HG03571 (cell line): ENCODE results near the gene ABI2.
"Not testable (repeated sequence)": the region's sequence is repeated elsewhere in the genome, so short reads cannot be mapped to it uniquely, and the experiment has no call there.

Experiments
- ATAC-seq: cut with Tn5 transposase; IDR thresholded peaks from one replicate; pipeline ENCODE4 v1.9.1; 2021; ENCODE audit not compliant: unreplicated experiment

ABI2 gene

DNA sequence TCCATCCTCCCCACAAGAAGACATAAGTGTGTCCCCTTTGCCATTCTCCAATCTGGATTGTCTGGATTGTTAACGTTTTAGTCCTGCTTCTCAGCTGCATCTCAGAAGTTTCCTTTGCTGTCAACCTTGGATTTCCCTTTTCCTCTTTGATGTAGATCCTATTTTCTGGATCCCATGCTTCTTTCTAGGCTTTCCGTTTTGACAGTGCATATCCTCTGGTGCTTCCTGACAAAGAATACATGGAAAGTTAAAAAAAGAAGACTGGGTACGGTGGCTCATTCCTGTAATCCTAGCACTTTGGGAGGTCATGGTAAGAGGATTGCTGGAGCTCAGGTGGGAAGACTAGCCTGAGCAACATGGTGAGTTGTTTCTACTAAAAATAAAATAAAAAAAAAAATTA, 26.8 kb downstream of the ABI2 start:
- ATAC-seq = no peak

DNA sequence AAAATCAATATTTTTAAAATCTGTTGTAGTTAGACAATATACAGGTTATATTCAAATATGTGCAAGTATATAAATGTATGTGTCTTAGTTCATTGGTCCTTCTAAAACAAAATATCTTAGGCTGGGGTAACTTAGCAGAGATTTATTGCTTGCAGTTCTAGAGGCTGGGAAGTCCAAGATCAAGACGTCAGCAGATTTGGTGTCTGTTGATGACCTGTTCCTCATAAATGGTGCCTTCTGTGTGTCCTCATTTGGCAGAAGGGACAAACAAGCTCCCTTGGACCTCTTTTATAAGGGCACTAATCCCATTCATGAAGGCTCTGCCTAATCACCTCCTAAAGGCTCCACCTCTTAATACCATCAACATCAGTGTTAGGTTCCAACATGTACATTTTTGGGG, 31.3 kb downstream of the ABI2 start:
- ATAC-seq = no peak

DNA sequence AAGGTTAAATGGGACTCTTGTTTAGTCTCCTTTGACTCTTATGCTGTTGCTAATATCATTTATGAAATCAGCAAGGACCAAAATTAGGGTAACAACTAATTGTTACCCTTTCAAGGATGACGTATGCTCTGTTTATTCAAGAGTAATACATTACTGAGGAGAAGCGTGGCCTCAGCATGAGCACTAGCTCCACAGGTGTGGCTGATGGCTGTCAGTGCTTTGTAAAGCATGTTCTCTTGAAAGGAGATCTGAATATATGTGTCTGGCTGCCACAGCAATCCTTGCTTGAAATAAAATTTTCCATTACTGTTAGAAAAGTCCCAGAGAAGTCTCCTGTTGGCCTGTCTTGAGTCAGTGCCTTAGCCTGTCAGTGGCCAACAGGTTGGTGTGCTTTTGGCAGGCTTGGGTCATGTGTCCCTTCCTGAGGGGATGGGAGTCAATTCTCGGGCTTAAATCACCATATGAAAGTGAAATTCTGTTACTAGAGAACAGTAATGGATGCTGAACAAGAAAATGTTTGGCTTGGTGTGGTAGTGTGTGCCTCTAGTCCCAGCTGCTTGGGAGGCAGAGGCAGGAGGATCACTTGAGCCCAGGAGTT, 32.7 kb downstream of the ABI2 start:
- ATAC-seq = peak; percentile 46

DNA sequence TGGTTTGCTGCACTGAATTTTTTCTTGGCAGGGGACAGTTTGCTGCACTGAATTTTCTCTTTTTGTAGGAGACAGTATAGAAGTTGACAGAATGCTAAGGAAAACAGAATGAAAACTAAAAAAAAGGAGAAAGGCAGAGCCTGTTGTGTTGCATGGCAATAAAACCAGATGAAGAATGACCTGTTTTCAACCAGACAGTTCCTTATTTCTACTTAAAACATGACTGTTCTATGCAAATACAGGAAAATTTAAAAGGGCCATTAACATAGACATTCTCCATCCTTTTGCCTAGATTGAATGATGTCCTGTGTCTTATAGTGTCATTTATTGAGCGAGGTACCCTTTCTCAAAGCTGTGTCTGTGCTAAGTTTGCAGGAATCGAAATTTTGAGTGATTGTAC, 33.3 kb downstream of the ABI2 start:
- ATAC-seq = no peak

DNA sequence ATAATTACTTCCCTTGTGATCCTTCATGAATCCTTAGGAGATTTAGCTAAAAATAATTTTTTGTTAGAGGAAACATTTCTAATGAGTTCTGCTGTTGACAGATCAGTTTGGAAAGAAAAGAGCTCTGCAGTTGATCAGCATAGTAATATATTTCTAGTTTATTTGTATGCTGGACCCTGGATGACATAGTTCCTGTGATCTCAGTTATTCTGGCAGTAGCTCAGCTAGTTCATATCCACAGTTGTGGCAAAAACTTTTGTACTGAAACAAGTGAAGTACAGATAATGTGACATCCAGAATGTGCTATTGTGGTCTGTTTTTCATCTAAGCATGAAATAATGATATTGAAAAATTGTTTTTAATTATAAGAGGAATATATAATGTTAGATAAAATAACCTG, 33.7 kb downstream of the ABI2 start:
- ATAC-seq = no peak

DNA sequence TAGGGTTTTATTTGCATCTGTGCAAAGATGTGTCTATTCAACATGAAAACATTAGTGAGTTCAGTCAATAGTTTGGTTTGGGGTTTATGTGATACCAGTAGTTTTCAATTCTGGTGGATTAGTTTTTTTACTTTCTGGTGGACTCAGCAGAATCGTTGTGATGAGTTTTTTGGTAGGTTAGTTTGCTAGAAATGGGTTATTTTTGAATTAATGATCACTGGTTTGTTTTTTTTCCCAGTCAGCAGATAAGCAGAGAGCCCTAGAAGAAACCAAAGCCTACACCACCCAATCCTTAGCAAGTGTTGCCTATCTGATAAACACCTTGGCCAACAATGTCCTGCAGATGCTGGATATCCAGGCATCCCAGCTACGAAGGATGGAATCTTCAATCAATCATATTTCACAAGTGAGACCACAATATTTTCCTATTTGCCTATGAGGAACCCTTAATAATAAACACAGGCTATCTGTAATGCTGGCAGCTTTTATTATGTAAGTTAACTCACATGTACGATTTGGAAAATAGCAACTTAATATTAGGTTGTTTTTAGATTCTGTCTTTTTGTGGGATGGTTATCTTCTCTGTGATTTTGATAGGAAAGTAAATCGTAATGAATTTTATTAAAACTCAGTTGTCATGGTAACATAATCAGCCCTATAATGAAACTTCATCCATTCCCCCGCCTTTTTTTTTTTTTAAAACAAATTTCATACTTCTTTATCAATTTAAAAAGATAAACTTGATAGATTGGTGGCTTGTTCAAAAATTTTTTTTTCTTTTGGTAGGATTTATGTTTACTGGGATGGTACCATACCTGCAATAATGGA, 38.7 kb downstream of the ABI2 start:
- no peak for ATAC-seq

DNA sequence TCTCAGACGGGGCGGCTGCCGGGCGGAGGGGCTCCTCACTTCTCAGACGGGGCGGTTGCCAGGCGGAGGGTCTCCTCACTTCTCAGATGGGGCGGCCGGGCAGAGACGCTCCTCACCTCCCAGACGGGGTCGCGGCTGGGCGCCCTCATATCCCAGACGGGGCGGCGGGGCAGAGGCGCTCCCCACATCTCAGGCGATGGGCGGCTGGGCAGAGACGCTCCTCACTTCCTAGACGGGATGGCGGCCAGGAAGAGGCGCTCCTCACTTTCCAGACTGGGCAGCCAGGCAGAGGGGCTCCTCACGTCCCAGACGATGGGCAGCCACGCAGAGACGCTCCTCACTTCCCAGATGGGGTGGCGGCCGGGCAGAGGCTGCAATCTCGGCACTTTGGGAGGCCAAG, 44.5 kb downstream of the ABI2 start:
- ATAC-seq = not testable (repeated sequence)

DNA sequence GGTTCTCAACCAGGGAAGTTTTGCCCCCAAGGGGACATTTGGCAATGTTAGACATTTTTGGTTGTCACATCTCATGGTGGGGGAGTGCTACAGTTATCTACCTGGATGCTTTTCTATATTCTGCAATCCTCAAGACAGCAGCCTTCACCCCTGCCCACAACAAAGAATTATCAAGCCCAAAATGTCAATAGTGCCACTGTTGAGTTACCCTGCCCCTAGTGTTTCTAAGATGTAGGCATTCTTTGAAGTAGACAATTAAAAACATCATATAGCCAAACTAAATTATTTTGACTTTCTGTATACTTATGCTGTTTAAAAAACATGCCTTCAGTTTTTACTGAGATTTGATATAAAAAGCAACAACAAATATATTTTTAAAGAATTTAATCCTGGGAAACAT, 48.0 kb downstream of the ABI2 start:
- no peak for ATAC-seq

DNA sequence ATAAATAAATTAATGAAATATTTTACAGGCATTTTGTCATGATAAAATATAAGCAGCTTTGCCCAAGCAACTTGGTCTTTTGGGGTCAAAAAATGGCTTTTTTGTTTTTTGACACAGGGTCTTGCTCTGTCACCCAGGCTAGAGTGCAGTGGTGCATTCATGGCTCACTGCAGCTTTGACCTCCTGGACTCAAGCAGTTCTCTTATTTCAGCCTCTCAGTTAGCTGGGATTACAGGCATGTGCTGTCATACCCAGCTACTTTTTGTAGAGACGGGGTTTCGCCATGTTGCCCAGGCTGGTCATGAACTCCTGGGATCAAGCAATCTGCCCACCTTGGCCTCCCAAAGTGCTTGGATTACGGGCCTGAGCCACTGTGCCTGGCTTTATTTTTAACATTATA, 51.0 kb downstream of the ABI2 start:
- no peak for ATAC-seq

DNA sequence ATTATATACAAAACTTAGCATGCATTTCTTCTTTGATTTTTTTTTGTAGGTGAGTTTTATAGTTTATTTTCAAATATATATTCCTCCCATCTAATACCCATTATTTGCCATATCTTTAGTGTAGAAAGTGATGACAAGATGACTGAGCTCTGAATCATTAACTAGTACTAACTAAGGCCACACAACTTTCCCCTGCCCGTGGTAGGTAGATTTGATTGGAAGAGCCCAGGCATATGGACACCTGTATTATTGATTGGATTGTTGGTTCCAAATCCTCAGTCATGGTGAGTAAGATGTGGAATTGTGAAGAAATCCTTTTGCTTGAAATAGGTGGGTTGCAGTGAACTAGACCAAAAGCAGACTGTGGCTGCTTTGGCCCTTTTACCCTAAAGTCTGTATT, 54.8 kb downstream of the ABI2 start:
- ATAC-seq = no peak

DNA sequence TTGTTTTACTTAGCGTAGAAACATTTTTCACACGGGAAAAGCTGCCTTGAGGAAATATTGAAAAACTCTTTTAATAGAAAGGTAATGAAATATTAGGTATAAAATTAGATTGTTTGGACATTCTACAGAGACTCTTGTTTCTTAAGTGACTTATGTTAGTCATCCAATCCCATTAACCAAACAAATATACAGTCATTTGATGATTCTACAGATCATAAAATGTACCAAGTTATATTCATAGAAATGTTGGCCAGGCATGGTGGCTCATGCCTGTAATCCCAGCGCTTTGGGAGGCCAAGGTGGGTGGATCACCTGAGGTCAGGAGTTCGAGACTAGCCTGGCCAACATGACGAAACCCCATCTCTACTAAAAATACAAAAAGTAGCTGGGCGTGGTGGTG, 60.0 kb downstream of the ABI2 start:
- not testable (repeated sequence) for ATAC-seq

DNA sequence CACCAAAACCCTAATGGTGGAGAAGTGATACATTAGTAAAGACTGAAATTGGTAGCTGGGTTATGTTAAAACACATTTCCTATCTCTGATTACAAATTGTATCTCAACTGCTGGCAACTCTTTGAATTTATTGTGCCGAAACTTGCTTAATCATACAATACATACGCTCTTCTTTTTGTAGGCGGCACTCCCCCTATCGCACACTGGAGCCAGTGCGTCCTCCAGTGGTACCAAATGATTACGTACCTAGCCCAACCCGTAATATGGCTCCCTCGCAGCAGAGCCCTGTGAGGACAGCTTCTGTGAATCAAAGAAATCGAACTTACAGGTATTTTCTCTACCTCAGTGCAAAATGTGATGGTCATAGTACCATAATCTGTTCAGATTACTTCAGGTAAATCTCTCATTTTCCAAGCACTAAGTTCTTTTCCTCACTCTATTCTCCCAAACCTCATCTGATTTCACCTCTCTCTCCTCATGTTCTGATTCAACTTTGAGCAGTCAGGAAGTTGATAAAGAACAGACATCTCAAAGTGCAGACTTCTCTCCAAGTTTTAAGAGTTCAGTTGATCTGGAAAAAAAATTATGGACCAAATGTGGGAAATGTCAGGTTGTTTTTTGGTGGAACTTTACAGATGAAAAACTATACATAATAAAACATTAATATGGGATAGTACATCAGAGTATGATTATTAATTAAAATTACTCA, 66.5 kb downstream of the ABI2 start:
- ATAC-seq = no peak

DNA sequence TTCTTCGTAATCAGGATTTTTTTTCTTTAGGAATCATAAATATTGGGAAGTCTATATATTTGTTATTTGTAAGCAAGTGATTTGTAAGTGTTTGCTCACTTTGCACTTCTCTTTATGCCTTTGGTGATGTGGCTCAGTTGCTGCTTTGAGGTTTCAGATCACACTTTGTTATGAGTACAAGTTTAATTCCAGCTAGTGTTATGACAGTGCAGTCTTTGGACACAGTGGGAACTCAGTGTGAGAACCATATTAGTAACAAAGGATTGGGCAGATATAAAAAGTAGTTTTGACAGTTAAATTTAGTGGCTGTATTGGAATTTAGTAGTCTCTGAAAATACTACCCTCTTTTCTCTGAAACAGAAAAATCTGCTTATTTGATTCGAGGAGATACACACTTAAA, 67.7 kb downstream of the ABI2 start:
- ATAC-seq = no peak

DNA sequence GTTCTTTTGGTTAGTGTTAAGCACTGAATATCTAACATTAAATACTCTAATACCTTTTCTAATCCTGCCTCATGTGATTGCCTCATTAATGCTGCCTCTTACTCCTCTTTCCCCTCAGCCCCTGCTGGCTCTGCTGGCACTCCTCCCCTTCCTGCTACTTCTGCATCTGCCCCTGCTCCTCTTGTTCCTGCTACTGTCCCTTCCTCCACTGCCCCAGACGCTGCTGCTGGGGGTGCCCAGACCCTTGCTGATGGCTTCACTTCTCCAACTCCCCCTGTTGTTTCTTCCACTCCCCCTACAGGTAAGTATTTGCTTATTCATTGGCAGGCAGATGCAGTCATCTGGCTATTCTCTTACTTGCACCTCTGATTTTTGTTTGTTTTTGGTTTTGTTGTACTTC, 68.5 kb downstream of the ABI2 start:
- no peak for ATAC-seq

DNA sequence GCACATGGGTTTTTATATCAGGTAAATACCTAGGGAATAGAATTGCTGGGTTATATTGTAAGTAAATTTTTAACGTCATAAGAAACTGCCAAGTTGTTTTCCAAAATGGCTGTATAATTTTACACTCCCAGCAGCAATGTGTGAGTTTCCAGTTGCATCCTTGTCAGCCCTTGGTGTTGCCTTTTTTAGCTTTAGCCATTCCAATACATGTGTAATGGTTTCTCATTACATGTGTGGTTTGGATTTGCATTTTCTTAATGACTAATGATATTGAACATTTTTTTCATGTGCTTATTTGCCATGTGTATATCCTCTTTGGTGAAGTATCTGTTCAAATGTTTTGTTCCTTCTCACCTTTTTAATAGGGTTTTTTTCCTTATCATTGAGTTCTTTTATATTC, 70.8 kb downstream of the ABI2 start:
- ATAC-seq = no peak

DNA sequence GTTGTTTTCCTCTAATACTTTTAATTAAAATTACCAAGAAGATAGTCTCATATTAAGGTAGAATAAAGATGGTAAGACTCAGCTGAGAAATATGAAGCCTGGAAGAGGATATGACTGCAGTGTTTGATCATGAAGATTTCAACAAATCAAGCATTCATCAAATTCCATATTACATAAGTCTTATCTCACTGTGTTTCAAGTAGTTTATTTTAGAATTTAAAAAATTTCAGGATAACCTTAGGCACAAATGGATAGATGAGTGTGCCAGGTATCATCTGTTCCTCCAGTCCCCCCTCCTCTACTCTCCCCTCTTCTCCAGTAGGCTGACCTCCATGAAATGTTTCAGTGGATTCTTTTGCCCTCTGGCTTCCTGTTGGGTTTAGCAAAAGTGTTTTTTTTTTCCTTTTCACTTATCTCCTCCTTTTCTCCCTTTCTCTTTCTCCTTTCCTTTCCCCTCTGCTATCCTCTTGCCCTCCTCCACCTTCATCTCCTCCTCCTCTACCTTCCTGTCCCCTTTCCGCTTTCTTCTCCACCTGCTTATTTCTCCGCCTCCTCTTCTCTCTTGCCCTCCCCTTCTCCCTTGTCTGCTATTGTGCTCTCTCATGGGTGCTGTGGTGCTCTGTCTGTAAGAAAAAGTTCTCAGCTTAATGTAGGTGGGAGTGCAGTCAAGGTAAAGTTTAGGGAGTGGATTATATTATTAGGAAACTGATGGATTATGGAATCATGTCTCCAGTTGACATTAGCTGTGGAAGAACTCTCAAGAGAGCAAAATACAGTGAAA, 72.8 kb downstream of the ABI2 start:
- no peak for ATAC-seq

DNA sequence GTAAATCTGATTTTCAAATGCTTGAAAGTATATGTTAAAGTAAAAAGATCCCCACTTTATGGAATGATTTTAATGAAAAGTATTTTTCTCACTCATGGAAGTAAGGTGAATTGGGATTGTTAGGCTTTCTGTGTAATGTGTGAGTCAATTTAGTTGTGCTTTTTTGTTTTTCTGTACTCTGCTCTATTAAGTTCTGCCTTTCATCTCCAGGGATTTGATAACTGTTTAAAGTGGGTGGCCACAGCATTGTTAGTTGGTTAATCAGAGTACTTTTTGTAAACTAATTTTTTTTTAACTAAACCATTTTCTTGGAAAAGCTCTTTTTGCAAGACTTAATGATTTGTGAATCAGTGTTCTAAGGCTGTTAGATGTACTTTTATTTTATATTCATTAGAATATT, 76.8 kb downstream of the ABI2 start:
- no peak for ATAC-seq

DNA sequence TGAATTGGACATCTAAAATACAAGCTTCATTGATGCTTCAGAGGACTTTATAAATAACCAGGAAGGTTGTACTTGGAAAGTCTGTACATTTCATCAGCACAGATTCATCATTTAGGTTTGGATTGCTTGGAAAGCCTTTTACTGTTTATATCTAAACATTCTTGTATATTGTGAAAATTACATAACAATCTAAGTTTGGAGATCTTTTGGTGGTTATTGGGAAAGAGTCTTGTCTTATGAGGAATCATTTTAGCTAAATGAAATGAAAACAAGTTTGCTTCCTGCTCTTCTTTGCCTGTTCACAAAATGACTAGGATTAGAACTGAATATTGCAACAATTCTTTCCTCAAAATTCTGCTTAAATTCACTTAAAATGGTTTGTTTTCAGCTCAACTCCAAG, 79.3 kb downstream of the ABI2 start:
- ATAC-seq = no peak

DNA sequence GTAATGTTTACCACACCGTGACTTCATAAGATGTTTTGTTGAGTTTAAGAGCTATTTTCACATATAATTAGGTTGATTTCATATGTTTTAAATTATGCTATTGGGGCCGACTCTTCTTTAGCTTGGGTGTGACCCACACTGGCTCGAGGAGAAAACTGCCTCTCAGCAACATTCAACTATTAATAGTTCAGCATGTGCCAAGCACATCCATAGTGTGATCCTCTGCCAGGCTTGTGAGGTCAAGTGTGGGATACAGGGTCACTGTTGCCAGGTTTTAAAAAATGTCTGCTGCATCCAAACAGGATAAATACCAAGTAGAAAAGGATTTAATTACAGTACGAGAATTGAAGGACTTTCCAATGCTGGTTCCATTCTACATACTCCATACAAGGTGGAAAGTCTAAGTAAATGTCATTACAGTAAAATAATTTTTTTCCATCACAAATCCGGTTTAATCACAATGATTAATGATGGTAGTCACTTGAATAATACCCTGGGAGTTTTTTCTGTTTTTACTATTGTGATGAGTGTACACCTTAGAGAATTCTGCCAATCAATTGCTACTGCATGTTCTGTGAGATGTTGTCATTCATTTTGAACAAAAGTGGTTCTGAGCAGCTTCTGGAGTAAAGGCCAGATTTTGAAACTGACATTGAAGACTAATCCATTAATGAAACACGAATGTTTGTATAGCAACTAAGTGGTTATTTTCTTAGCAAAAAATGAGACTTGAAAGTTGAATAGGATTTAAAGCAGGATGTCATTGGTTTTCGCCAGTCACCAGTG, 84.5 kb downstream of the ABI2 start:
- ATAC-seq = no peak

DNA sequence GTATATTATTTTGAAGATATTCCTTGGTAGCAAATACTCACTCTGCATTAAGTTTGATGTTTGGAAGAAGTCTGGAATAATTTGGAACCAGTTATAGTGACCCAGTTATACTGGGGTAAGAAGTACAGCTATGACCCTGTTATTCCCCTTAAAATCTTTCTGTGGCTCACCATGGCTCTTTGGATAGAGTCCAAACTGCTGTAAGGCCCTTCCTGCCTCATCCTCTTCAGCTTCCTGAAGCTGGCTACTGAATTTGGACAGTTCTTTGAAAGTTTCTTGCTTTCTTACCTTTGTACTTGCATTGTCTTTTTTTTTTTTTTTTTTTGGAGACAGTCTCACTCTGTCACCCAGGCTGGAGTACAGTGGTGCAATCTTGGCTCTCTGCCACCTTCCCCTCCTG, 85.6 kb downstream of the ABI2 start:
- ATAC-seq = no peak

DNA sequence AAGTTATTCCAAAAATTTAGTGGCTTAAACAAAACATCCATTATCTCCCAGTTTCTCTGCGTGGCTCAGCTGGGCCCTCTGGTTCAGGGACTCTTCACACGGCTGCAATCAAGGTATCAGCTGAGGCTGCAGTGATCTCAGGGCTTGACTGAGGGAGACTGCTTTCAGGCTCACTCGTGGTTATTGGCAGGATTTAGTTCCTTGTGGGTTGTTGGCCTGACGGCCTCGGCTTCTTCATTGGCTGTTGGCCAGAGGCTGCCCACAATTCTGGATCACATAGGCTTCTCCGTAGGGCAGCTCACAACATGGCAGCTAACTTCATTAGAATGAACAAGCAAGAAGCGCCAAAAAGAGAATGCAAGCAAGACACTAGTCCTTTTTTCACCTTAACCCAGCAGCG, 90.1 kb downstream of the ABI2 start:
- ATAC-seq = no peak
